Fibroblast of skin of left biceps (primary cell): Measurements from ENCODE around the gene SLC9A5.
A peak's percentile ranks its signal among the peaks of the same experiment; 100 is the strongest.

Experiments used
- DNase-seq, 2 experiments: peaks; one replicate each; pipeline ENCODE4 v3.0.0-alpha.2; 2013; ENCODE audit warnings: low read depth in 2 of 2

SLC9A5 gene

GRCh38 chr16:67240506-67240905 lies 8.3 kb upstream of the SLC9A5 start:
- DNase-seq, result no peak

GRCh38 chr16:67241008-67241900 lies 7.5 kb upstream of the SLC9A5 start:
- no peak for DNase-seq

- DNase-seq, result no peak
Measured at GRCh38 chr16:67242138-67242730, 6.5 kb upstream of the SLC9A5 start.

GRCh38 chr16:67243481-67243880 lies 5.3 kb upstream of the SLC9A5 start:
- no peak for DNase-seq

- DNase-seq, result peak; percentile 65 to 71
Measured at GRCh38 chr16:67244387-67245185, 4.2 kb upstream of the SLC9A5 start.

GRCh38 chr16:67245186-67245585 lies 3.6 kb upstream of the SLC9A5 start:
- DNase-seq, result no peak

GRCh38 chr16:67245674-67246080 lies 3.1 kb upstream of the SLC9A5 start:
- no peak for DNase-seq

- DNase-seq, result no peak
Measured at GRCh38 chr16:67246081-67246755, 2.6 kb upstream of the SLC9A5 start.

- DNase-seq, result no peak
Measured at GRCh38 chr16:67246756-67247191, 2.0 kb upstream of the SLC9A5 start.

GRCh38 chr16:67247192-67248072 lies 1.3 kb upstream of the SLC9A5 start, which contains the start of gene FHOD1:
Gene FHOD1 (minus strand): TSS chr16:67247481. CDS start chr16:67247410, 71 bp downstream.
- DNase-seq, result peak; percentile 82

GRCh38 chr16:67248073-67248400 lies 742 bp upstream of the SLC9A5 start:
- no peak for DNase-seq

- DNase-seq, result no peak
Measured at GRCh38 chr16:67249178-67250044, 632 bp downstream of the SLC9A5 start.

GRCh38 chr16:67250045-67250327 lies 1.2 kb downstream of the SLC9A5 start:
- DNase-seq, result no peak

- no peak for DNase-seq
Measured at GRCh38 chr16:67252609-67253497, 4.1 kb downstream of the SLC9A5 start.

GRCh38 chr16:67254801-67255552 lies 6.2 kb downstream of the SLC9A5 start:
- no peak for DNase-seq

GRCh38 chr16:67255553-67256221 lies 6.9 kb downstream of the SLC9A5 start:
- no peak for DNase-seq

GRCh38 chr16:67256701-67257230 lies 8.0 kb downstream of the SLC9A5 start:
- DNase-seq, result no peak
